Measurements from ENCODE around the gene QSOX1.

The QSOX1 gene

DNA sequence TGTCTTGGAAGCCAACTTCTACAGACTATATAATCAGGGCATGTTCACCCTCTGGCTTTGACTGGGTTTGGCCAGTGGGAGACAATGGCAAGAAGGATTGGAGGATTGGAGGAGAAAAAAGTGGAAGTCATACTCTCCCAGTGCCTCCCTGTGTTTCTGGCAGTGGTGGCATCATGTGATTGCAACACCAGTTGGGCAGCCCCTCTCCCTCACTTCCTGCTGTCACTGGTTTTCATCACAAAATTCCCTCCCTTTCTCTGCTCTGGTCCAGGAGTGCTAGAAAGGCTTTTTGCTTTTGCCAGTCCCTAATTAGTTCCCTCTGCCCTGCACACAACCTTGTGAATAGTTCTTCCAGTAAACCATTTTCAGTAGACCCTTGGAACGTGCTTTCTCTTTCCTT lies 3.7 kb upstream of the QSOX1 start:
- DNase-seq (ENCODE audit: low read depth, low spot score), result no peak

DNA sequence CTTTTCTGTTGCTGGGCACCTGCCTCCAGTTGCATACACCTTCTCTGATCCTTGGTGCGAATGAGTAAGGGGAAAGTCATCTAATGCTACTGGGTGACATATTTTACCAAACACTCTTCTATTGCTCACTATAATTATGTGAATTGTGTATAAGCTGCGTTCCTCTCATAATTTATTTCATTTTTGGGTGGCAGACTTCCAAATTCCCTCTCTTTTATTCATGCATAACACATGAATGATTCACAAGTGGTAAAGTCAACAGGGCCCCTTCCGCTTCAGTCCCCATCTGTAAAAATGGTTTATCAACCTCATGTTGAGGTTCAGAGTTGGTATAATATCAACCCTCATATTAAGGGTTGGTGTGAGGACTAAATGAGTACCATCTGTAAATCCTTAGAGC lies 3.2 kb upstream of the QSOX1 start:
- DNase-seq (ENCODE audit: low read depth, low spot score), result no peak

DNA sequence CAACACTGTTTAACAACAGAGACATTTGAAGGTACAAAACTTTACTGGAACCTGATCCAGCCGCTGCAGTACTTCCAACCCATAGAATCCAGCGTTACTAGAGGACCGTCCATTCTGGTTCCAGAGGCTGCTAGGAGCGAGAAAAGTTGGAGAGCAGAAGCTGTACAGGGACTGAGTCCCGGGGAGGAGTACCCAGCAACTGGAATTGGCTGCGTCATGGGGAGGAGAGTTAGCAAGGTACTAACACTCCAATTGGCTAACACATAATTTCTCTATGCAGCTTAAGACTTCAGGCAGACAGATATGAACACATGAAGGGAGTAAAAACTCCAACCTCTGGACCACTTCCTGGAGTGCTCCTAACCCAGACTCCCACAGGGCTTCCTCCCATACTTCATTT lies 2.1 kb upstream of the QSOX1 start:
- no peak for DNase-seq (ENCODE audit: low read depth, low spot score)

DNA sequence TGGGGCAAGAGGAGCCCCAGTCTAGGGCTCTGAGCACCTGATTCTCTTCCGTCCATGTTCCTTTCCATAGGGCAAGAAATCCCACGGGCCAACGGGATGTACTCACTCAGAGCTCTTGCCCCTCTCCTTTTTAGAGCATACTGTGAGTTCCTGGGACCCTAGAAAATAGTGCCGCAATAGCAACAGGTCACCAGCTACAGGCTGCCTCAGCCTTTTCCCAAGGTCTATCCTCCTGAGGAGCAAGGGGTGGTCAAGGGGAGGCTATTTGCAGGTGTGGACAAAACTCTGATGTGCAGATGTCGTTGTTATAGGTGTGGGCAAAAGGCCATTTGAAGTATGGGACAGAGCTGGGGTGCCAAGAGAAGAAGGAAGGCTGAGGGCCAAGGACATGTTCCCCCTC lies 1.6 kb upstream of the QSOX1 start:
- no peak for DNase-seq (ENCODE audit: low read depth, low spot score)

DNA sequence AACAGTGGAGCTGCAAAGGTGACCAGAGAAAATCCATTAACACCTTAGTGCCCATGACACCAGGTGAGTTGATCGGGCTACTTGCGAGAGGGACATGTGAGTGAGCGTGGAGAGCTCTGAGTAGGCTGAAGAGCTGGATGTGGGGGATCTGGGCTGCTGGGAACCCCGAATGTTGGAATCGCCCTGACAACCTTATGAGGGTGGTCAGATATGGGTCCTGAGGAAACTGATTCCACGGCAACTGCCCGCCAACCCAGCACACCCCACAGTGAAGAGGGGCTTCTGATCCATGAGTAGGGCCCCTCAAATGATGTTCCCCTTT lies 705 bp upstream of the QSOX1 start:
- no peak for DNase-seq (ENCODE audit: low read depth, low spot score)

DNA sequence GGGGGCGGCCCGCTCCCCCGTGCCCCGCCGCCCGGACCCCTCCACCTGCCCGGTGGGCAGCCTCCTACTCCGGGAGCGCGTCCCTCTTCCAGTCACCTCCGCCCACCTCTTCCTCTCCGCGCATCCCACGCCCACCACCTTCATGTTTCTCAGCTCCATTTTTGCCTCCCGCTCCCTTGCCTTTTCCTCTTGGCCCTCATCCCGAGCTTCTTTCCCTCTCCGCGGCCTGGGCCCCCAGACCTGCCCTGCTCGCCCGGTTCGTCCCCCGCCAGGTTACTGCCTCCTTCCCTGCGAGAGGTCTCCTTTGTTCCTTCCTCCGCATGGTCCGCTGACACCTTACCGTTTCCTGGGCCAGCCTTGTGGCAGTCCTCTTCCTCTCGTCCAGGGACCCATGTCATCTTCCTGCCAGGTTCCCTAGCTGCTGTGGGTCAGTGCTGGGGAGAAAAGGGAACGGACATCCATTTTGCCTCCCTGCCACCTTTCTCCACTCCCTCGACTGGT lies 563 bp downstream of the QSOX1 start:
- DNase-seq (ENCODE audit: low read depth, low spot score), result no peak

DNA sequence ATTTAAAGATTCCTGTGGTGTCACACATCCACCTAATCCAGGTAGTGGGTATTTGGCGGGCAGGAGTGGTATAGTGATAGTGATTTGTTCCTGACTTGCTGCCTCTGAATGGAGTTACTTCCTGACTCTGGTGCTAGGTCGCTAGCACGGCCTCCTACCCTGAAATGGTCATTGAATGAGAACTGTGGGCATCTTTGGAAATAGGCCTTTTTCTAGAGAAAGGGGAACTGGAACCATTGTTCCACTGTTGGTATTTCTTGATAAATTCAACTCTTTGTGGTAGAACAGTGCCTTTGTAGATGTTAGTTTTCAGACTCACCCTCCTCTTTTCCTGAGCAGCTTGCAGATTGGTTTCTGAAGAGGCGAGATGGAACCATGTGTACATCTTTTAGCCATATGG lies 1.5 kb downstream of the QSOX1 start:
- no peak for DNase-seq (ENCODE audit: low read depth, low spot score)

DNA sequence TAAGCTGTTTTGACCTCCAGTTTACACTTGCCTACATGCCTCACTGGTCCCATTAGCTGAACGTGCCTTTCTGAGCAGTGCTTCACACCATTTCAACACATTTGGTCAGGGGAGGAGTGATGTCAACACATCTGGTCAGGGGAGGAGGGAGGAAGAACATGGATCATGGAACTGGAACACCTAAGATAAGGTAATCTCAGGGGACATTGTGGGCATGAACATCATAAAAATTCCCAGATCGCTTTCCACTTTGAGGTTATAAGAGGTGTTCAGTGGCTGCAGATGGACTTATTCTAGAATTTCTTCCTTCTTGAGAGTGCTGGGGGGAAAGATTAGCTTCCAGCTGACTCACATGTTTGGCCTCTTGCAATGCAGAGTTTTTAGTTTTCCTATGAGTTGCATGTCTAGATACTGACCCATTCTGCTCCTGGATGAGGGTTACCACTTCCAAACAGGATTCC lies 2.0 kb downstream of the QSOX1 start:
- no peak for DNase-seq (ENCODE audit: low read depth, low spot score)

DNA sequence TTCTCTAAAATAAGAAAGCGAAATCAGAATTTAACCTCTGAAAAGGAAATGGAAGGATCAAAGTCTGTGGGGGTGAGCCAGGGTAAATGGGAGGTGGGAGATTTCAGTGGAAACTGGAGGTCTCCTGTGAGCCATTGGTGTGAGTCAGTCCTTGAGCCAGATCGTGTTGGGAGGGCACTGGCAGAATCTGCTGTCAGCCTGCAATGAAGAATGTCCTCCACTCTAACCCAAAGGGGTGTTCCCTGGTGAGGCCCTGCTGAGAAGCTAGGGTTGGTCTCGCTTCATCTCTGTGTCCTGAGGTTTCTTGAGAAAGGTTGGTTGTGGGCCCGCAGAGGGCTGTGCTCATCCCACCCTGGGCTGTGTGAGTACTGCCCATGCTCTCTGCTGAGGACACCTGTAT lies 2.4 kb downstream of the QSOX1 start:
- no peak for DNase-seq (ENCODE audit: low read depth, low spot score)

DNA sequence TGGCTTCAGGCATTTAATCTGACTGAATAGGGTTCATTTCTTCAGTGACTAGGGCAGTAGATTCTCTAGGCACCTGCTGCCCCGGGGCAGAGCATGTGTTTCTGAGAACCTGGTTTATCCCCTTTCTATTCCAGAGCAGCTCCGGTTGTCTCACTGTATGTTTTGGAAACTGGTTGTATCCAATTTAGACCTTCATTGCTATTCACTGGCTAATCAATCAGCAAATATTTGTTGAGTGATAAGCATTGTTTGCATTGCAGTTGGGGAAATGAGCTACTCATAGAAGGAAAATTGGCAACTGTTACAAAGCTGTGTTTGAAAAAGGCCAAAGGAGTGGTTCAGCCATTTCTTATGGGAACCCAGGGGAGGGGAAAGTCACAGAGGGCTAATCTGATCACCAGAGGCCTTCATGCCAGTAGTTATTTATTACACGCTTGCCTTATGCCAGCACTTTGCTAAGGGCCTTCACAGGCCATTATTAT lies 2.9 kb downstream of the QSOX1 start:
- no peak for DNase-seq (ENCODE audit: low read depth, low spot score)

DNA sequence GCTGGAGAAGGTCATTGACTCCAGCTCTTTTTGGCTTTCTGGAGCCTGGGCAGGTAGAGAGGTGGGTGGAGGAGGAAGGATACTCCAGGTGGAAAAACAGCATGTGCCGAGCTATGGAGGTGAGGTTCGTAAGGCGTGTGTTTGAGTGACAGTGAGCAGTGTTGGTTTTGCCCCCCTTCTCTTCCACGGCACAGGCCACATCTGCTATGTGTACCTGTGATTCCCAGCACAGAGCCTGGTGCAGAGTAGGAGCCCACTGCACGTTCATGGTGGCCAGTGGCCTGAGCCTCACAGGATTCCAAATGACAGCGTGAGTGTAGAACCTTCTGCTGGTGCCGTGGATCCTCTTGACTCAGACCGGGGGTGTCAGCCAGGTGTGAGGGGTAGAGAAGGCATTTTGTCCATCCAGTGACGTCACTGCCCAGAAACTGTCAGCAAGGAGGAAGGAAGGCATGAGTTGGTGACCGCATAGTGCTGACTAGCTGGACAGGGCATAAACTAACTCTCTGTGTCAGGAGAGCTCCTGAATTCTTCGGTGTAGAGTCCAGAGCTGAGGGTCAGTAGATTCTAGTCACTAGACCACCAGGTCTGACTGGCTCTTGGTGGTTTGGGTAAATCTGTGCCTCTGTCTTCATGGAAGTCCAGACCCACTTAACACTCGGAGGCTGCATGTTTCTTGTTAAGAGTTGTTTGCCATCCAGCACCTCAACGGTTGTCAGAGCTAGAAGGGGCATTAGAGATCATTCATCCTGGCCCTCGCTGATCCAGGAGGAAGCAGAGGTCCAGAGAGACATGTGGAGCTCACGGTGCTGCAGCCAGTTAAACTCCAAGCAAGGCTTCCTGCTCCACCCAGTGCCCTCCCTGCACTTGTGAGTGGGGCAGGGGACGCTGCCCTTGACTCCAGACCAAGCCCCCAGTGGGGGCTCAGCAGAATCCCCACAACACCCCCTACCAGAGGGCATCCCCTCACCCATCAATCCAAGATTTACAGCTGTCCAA lies 3.8 kb downstream of the QSOX1 start:
- DNase-seq (ENCODE audit: low read depth, low spot score), result no peak

DNA sequence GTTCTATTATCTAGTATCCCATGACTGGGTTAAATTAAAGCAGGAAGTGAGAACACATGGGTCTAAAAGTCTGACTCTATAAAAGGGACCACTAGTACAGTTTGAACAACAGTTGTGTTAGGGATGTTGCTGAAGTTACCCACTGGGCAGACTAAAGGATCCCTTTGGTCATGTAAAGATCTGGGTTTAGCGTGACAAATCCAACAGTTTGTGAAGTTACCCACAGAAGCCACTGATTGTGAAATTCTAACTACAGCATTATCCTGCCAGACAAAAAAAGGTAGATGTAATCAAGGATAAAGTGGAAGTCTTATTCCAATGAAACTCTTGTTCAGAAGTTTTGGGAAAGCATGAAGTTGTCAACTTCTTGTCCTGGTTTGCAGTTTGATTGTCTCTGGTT lies 5.7 kb downstream of the QSOX1 start:
- no peak for DNase-seq (ENCODE audit: low read depth, low spot score)

DNA sequence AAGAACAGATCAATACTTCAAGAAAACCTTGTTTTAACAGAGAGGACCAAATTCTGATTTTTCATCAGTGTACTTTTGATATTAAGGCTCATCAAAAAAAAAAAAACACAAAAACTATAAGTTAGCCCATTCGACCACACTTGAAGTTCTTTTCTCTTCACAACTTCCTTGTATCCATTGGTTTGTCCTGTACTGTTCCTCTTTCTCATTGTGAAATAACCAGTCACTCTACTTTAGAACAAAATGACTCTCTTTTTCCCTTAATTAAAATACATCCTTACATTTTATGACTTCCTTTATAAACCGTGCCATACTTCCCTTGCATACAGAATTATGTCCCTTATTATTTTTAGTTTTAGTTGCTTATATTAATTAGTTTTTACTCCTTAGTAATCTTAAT lies 8.4 kb downstream of the QSOX1 start:
- DNase-seq (ENCODE audit: low read depth, low spot score), result no peak

DNA sequence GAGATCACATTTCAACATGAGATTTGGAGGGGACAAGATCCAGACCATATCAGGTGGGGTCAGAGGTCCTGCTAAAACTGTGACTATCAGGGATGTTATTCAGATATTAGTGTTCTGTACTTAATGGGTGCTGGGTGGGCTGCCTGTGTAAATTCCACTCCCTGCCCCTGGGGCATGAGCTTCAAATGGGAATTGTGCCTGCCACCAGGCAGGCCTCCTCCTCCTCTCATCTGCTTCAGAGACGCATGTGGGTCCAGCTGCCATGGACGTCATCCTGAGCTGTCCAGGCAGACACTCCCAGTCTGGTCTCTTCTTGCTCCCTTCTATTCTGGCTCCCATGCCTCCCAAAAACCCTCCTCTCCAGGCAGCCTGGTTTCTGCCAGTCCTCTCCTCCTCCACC lies 10.4 kb downstream of the QSOX1 start:
- no peak for DNase-seq (ENCODE audit: low read depth, low spot score)

DNA sequence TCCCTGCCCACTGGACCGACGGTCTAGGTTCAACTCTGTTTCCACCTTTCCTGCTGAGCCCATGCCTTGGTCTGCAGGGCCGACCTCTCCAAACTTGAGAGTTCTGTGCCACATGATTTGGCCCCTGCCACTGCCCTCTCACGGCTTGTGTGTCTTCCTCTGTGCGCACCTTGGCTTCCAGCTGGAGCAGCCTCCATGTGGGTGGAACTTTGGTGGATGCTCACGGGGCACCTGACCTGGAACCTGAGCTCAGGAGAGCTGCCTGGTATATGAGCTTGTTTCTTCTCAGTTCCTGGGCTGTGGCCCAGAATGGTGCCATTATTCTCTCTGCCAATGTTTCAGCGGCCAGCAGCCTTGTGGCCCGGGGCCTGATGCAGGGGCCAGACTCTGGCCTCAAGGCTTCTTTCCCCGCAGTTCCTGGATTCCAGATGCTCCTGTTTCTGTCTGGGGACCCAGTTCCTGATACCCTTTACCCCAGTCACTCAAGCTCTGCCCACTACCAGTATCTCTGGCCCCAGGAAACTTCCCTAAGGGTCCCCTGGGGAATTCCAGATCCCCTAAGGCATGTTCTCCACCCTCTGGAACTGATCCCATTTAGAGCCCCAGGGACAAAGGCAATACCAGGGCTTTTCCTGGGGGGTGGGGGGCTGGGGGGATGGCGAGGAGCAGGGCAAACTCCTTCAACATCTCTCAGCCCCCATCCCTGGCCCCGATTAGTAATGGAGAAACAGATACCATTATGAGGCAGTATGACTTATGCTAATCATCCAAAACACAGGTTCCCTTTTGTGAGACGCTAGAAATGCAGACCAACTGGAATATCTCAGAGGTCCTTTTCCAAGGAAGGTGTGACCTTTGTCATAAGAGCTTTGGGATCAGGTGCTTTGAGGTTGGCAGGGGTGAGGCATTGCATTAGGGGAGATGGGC lies 11.1 kb downstream of the QSOX1 start:
- no peak for DNase-seq (ENCODE audit: low read depth, low spot score)

DNA sequence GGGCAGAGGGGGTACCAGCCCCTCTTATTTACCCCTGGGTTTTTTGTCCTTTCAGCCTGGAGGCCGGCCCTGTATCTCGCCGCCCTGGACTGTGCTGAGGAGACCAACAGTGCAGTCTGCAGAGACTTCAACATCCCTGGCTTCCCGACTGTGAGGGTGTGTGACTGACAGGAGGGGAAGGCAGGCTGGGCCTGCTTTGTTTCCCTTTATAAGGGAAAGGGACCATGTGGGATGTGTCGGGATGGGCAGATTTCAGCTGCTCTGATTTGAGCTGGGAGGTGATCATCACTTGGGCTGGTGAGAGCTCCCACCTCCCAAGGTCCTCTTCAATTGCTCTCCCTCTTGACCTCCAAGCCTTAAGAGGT lies 11.7 kb downstream of the QSOX1 start:
- DNase-seq (ENCODE audit: low read depth, low spot score), result no peak

DNA sequence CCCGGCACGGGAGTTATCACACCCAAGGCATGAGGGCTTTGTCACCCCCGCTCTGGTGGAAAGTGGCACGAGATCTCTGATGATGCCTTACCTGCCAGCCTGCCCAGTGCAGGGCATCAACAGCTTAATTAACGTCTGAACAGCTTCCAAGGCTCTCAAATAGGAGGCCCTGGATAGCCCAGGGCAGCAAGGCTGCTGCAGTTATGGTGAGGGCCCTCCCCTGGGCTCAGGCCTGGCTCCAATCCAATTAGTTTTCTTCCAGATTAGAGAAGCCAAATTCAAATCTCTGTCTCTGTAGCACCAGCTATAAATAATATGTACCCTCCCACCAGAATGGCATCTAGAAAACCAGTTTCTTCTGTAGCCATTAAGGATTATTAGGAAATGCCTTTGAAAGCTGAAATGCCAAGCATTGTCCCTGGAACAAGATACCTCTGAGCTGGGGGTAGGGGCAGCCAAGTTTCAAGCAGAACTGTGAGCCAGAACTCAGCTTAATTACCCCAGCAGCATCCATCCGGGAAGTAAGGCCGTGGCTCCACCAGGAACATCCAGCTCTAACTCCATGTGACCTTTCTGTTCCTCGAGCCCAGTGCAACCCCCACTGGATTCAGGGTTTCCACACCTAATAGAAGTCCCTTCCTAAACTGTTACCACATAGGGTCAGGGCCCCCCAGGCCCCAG lies 12.5 kb downstream of the QSOX1 start:
- DNase-seq (ENCODE audit: low read depth, low spot score), result no peak

DNA sequence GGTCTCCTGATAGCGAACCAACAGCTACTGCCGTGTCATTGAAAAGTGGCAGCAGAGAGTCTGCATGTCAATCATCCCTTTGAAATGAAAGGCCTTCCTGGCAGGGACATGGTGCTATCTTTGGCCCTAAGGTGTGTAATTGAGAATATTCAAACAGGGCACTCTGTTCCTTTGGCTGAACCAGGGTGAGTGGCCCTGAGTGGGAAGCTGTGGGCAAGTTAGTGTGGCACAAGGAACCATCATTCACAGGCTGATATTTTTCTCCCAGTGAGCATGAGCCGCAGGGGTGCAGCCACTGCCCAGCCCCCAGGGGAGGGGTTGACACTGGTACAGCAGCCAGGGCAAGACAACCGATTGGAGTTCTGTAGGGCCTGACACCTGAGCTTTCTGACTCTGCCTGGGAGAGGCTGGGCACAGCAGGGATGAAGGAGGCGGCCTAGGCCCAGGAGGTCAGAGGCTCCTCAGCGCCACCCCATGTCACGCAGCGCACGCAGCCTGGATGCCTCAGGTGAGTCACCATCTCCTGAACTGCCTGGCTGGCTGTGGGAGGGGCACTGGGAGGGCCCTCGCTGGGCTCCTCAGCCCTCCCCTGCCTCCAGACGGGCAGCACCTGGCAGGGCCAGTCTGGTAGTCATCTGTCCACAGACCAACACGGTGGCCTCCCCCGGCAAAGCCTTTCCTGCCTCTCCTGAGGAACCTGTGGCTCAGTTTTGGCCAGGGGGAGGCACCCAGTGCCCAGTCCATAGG lies 13.2 kb downstream of the QSOX1 start:
- DNase-seq (ENCODE audit: low read depth, low spot score), result no peak

DNA sequence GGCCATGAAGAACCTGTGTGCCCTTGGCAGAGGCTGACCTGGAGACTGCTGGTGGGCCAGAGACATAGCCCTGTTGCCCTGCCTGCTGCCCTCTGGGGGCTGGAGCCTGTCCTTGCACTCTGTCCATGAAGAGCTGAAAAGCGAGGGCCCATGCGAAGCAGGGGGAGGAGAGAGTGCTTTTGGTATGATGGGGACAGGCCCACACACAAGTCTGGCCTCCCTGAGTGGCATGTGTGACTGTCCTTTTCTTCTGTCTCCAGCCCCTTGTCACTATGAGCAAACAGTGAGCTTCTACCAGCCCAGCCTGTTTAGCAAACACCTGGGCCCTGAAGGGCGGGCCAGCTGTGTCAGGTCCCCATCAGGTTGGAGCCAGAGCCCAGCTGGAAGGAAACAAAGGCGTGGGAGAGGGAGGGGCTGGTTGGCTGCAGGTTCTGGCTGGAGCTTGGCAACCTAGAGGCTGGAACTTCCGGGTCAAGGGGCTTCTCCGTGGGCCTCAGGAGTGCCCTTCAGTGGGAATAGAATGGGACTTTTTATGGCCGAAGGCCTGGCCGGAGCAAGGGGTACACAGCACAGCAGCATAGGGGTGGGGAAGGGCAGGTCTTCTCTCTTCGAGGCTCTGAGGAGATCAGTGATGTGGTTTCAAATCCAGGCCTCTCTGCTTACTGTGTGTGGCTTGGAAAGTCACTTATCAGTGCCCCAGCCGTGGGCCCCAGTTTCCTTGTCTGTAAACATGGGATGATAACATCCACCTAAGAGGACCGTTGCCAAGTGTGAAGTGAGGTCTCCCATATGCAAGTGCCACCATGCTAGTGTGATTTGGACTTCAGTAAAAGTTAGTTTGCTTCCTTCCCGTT lies 14.3 kb downstream of the QSOX1 start:
- no peak for DNase-seq (ENCODE audit: low read depth, low spot score)

DNA sequence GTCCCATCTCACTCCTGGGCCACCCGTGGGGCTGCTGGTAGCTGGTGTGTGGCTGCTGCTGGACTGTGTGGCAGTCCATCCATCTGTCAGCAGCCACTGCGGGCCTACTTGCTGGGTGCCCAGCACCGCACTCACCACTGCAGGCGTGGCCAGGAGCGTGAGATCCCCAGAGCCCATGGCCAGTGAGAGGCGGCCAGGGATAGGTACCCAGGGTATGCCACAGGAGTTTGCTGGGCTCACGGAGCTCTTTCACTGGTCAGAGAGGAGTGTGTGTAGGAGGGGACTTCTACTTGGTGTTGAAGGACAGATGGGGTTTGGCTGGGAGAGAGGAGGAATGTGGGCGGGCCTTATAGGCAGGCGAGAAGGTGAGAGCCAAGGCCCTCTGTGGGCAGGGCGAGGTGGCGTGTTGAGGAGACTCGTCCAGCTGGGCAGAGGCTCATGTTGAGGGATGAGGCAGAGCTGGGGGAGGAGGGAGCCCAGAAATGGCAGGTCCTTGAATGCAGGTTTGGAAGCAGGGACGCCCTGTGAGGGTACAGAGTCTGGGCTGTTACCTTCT lies 15.0 kb downstream of the QSOX1 start:
- DNase-seq (ENCODE audit: low read depth, low spot score), result no peak

Measured in activated naive CD8-positive, alpha-beta T cell treated with anti-CD3 and anti-CD28 coated beads, Interleukin-2, amount 50 U/mL, for 16 hours (primary cell).